Tongue (tissue), 2 donors: ENCODE measurements around the gene CNNM2. TPM values are rescaled to one million over a fixed set of nuclear protein-coding genes. Genes with fewer than 3 reads are reported as not detected.

ENCODE experiments used
- small RNA-seq: library from RNA; depleted of rRNA; stranded (forward); fragments of <200 nt; gene quantifications from one replicate; pipeline ENCODE3, GENCODE V24; 2014; ENCODE audit warnings: low replicate concordance
- total RNA-seq: library from RNA; depleted of rRNA; stranded (reverse); fragments of >200 nt; gene quantifications from one replicate; pipeline ENCODE4 v1.2.3, GENCODE V29; 2014

CNNM2 gene
- total RNA-seq, 1 donor from 2014 or later = 13.2 TPM

Small RNAs within 50 kb of the gene (small RNA-seq; reads per million reads assigned to genes)
- not detected for gene AS3MT
- not detected for gene RF00026
- not detected for gene RF02271

Other genes starting within 250 kb of the CNNM2 start
- 7.3 TPM for gene ARL3, start 203.9 kb upstream of the CNNM2 start, total RNA-seq
- gene SFXN2, start 203.7 kb upstream of the CNNM2 start, total RNA-seq = 7.0 TPM
- 79.0 TPM for gene WBP1L, start 174.3 kb upstream of the CNNM2 start, total RNA-seq
- gene CYP17A1, start 80.9 kb upstream of the CNNM2 start, total RNA-seq = not detected
- gene BORCS7, start 64.0 kb upstream of the CNNM2 start, total RNA-seq = 29.1 TPM
- gene AS3MT, start 48.8 kb upstream of the CNNM2 start, total RNA-seq = 8.7 TPM